ENCODE measurements around the gene HUS1.
"Not testable (repeated sequence)": the region's sequence is repeated elsewhere in the genome, so short reads cannot be mapped to it uniquely, and the experiment has no call there.

- not testable (repeated sequence) for TF ChIP-seq CTCF, POLR2A (IDR thresholded peaks at IDR 0.05)
These were observed 1.2 kb upstream of the HUS1 start for GRCh38 chr7:47980648-47981047.

All from transverse colon (tissue), 3 donors.